NAMALWA (cell line): ENCODE measurements around the gene PRDM11.
"Not testable (repeated sequence)": the region's sequence is repeated elsewhere in the genome, so short reads cannot be mapped to it uniquely, and the experiment has no call there.

Source experiments
- DNase-seq: peaks from one replicate; pipeline ENCODE4 v3.0.0-alpha.2; 2015; ENCODE audit warnings: low spot score

Gene PRDM11

GRCh38 chr11:45237711-45238315, 91.4 kb downstream of the PRDM11 start:
- DNase-seq = no peak

DNA sequence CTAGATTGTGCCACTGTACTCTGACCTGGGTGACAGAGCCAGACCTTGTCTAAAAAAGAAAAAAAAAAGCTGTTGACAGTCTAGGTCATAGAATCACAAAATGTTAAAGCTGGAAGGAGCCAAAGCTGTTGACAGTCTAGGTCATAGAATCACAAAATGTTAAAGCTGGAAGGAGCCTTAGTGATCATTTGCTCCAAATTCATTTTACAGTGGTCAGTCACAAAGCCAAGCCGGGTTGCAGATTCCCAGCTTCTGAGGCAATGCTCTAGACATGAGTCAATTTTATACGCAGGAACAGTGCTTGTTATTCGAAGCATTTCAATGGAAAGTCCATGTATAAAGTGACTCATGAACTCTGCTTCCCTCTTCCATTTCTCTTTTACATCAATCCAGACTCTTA, 92.3 kb downstream of the PRDM11 start:
- no peak for DNase-seq

DNA sequence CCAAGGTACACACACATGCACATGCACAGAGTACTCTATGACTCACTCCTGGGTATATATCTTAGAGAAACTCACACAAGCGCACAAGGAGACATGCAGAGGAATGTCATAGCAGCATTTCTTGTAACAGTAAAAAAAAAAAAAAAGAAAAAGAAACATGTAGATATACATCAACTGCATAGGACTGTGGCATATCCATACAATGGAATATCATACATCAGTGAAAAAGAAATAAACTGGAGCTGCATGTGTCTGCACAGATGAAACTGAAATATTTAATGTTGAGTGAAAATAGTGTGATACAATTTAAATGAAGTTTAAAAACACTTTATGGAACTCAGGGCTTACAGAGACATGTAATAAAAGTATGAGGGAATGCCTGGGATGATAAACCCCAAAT, 93.3 kb downstream of the PRDM11 start:
- no peak for DNase-seq

DNA sequence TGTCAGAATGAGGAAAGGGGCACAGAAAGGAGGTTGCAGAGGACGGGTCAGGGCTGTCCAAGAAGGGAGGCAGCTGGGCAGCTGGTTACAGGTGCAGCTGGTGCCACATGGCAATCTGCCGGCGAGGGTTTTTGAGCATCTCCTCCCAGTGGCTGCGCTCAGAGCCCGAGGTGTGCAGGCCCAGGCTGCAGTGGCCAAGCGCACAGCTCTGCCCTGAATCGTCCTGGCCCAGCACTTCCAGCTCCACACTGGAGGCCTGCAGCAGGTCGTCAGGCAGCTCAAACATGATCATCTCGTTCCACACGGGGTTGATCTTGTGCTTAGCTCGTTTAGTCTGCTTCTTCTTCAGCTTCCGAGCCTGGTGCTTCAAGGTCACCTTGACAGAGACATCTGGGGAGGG, 97.5 kb downstream of the PRDM11 start:
- DNase-seq = no peak

DNA sequence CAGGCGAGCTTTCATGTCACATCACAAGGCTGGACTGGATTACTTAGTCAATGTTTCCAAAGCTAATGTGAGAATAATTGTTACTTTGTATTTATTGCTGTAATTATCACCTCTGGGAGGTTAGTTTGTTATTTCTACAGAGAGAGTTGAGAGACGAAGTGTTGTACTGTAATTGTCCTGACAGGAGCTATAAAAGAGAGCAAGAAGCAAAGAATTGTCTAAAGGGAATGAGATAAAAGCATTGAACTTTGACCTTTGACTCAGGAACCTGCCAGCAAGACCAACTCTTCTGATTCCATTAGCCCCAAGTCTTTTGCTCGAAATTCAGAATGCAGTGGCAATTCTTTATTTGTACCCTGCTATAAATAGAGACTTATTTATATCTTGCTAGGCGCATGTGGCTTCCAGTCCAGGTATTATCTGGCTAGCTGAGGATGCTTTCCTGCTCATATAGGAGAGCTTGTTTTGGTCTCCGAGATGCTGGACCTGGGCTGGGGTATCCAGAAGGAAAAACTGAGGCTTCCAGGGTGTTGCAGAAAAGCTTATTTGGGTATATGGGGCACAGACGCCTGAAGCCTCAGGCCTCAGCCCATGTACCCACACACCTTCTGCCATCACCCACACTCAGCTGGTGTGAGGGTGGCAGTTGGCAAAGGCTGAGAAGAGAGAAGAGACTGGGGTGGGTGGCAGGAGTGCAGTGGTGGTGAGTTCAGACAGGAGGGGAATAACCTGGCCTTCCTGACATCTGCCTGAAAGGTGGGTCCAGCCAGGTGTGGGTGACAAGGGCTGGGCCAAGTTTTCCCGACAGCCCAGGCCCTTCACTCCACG, 99.0 kb downstream of the PRDM11 start:
- no peak for DNase-seq

DNA sequence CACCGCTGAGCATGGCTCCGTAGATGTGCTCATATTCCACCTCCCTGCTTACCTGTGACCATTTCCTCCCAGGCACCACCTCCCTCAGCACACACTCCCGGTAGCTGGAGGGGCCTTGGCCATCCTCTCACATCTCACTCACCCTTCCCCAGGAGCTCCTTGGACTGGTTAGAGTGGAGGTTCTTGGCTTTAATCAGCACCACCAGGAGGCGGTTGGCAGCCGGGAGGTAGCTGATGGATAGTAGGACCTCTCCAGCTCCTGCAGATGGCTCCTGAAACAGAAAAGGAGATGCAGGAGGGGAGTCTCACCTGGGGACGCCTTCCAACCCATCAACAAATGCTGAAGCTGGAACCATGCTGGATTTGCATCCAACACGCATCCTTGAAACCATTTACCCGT, 99.8 kb downstream of the PRDM11 start:
- no peak for DNase-seq

DNA sequence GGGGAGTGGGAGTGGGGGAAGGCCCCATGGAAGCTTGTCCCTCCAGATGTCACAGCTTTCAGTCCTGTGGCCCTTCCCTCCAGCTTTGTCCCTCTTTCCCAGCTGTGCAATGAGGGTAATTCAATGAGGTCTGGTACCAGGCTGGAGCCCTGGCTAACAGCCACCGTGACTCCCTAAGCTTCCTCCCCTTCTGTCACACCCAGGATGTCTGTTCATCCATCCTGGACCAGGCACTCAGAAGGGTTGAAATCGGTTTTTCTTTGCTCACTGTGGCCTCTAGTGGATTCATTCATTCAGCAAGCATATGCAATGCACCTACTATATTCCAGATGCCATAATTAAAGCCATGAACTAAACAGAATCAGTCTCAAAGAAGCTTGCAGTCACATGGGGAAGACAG, 101.0 kb downstream of the PRDM11 start:
- DNase-seq = no peak

- no peak for DNase-seq
Observed at GRCh38 chr11:45248501-45249011, 102.1 kb downstream of the PRDM11 start.

- not testable (repeated sequence) for DNase-seq
Observed at GRCh38 chr11:45249372-45249771, 102.9 kb downstream of the PRDM11 start.

DNA sequence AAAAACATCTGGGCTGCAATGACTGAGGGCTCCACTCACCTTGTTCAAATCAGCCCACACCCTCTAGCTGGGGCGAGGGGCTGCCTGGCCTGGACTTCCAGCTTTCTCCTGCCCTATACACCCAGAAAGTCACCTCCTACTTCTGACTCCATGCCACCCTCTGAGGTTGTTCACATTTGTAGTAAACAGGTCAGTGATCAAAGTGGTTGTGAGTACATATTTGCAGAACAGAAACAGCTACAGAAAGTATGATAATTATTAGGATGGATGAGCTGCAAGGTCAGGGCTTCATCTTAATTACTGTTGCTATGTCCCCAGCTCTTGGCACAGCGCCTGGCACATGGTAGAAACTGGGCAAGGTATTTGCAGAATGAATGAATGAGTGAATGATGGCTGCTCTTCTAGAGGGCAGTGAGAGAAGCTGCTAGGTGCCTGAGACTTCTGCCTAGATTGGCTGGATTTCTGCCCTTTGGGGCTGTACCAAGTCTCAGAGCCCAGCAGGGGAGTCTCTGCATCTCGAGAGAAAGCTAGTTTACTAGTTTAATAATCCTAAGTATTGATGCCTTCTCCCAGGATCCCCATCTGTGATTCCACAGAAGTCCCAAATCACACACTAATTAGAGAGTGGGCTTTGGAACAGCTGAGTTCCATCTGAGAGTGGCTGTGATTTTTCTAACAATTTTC, 103.7 kb downstream of the PRDM11 start:
- DNase-seq = no peak

- peak; percentile 73 for DNase-seq
Observed at GRCh38 chr11:45252134-45252856, 105.9 kb downstream of the PRDM11 start.

- DNase-seq = no peak
Observed at GRCh38 chr11:45252877-45253276, 106.4 kb downstream of the PRDM11 start.

- no peak for DNase-seq
Observed at GRCh38 chr11:45253640-45254039, 107.2 kb downstream of the PRDM11 start.

DNA sequence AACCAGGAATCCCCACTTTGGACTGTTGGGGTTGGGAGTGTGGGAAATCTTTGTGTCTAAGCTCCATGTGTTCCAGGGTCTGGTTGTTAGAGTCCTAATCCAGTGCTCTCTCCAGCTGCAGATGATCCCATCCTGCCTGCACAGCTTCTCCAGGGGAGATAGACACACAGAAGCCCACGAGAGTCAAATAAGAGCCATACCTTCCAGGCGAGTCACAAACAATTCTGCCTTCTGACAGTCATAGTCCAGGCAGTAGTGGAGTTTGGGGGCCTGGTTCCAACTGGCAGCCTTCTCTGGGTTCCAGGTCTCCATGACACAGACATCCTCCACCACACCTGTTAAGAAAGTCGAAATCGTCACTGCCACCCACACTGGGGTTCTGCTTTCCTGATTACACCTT, 107.6 kb downstream of the PRDM11 start:
- DNase-seq = no peak

DNA sequence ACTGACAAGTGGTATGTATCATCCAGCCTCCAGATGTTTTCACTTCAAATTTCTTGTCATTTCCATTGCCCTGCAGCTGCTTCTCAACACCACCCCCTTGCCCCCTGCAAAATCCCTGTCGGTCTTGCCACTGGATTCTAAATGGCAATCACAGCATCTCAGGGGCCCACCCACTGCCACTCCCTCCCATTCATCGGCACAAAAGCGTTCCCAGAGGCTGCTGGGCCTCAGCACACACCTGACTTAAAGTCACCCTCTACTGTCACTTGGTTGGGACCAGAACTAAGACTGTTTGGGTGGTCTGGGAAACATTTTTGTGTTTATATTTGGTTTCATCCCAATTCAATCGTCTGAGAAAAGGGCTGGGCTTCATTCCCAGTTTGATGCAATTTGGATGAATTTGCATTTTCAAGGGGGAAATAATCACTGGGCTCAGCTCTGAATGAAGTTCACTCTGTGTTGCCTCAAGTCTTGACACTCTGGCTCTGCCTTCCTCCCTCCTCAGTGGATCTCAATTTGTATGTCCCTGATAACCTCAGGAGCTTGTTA, 112.6 kb downstream of the PRDM11 start:
- DNase-seq = no peak

GRCh38 chr11:45259592-45259991, 113.2 kb downstream of the PRDM11 start:
- no peak for DNase-seq

DNA sequence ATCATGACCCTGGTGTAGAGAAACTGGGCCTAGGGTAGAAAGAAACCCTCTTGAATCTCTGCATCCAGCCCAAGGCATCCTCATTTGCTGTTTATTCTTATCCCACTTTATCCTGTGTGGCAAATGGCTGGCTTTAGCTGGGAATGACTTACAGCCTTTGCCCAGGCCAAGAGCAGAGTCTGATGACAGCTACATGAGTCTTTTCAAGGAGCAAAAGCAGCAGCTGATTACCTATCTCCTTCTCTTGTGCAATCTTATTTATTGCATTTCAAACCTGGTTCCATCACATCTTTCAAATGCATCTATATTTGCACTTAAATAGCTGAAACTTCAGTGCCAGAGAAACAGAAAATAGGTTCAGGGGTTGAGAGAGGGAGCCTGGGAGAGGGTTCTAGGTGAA, 113.6 kb downstream of the PRDM11 start:
- DNase-seq = no peak

DNA sequence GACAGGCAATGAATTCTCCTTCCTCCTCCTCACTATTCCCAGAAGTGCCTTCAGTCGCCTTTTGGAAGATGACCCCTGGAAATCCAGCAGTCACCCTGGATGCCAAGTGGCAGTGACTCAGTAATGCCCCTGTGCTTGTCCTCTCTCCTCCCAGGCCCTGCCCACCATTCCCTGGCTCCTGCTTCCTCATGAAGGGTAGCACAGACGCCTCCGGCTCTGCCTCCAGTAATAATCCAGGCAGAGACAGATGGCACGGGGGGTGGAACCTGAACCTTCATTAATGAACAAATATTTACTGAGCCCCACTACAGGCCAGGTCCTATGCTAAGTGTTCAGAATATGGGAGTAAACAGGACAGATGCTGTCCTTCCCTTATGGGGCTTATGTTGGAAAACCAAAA, 116.5 kb downstream of the PRDM11 start:
- DNase-seq = no peak

DNA sequence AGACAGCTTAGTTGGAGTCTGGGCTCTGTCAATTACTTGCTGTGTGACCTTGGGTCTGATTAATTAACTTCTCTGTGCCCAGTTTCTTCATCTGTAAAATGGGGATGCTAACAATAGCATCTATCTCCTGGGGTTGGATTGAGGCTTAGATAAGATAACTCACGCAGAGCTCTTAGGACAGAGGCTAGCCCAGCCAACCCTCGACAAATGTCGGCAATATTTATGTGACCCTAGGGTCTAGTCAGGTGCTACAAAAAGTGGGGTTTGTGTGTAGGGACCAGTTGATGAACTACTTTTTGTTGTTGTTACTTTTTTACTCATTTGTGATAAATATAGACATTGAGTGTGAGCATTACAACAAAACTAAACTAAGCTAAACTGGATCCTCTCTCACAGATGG, 117.3 kb downstream of the PRDM11 start:
- no peak for DNase-seq

GRCh38 chr11:45264839-45265515, 118.5 kb downstream of the PRDM11 start:
- no peak for DNase-seq

- no peak for DNase-seq
Observed at GRCh38 chr11:45265969-45266675, 119.7 kb downstream of the PRDM11 start.
